ENCODE data around the gene ERMARD.

GRCh38 chr6:169746556-169746955, 4.9 kb upstream of the ERMARD start:
- TF ChIP-seq POLR2AphosphoS5 (IDR thresholded peaks at IDR 0.05; ENCODE audit: borderline replicate concordance, low read depth, low read length) (no peak), EZH2 (IDR thresholded peaks at IDR 0.05) (no peak), FOXP2 (optimal IDR thresholded peaks at IDR 0.05; ENCODE audit: control extremely low read depth, extremely low read length, insufficient read depth) (no peak)

All from SK-N-MC (cell line).